Stimulated activated CD4-positive, alpha-beta T cell treated with anti-CD3 and anti-CD28 coated beads, TNF-alpha, amount 100 ng/mL, for 48 hours (primary cell): Measurements from ENCODE around the gene ARHGEF17.
"Not testable (repeated sequence)": the region's sequence is repeated elsewhere in the genome, so short reads cannot be mapped to it uniquely, and the experiment has no call there.

Experiments used
- DNase-seq, 3 donors: peaks; one replicate each; pipeline ENCODE4 v3.0.0-alpha.2; 2020; ENCODE audit warnings: low read depth in 3 of 3

The ARHGEF17 gene

DNA sequence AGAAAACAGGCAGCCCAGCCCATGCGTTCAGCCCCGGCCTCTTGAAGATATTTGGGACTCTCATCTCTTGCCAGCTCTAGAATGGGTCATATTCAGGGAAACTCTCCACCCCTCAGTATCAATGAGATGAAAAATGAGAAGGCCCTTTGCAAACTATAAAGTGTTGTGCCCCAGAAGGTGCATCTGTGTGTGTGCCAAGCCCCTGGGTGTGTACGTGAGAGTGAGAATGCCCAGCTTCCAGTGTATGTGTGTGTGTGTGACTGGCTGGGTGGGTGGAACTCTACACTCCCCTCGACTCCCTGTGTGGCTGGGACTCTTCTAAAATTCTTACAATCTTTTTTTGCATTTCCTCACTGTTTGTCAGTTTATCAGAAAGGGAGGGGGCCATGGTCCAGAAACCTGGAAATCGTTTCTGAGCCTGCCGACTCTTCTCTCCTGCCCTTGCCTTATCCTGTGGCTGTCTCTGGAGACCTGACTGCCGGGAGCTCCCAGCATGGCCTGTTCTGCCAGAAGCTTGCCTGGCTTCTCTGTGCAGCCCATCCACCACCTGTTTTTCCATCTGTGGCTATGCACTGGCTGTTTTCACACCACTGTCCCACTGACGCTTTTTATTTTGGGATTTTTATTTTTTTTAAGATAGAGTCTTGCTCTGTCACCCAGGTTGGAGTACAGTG, 34.7 kb upstream of the ARHGEF17 start:
- DNase-seq: no peak

DNA sequence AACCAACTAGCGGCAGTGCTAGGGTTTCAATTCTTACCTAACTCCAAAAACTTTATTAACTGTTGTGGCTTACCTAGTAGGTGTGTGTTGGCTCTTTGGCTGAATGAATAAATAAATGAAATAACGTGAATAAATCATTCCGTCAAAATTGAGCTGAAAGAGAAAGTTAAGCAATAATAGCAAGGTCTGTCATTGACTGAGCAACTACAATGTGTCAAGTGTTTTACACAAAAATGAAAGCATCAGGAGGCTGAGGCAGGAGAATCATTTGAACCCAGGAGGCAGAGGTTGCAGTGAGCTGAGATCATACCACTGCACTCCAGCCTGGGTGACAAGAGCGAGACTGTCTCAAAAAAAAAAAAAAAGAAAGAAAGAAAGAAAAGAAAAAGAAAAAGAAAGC, 33.9 kb upstream of the ARHGEF17 start:
- DNase-seq: not testable (repeated sequence)

DNA sequence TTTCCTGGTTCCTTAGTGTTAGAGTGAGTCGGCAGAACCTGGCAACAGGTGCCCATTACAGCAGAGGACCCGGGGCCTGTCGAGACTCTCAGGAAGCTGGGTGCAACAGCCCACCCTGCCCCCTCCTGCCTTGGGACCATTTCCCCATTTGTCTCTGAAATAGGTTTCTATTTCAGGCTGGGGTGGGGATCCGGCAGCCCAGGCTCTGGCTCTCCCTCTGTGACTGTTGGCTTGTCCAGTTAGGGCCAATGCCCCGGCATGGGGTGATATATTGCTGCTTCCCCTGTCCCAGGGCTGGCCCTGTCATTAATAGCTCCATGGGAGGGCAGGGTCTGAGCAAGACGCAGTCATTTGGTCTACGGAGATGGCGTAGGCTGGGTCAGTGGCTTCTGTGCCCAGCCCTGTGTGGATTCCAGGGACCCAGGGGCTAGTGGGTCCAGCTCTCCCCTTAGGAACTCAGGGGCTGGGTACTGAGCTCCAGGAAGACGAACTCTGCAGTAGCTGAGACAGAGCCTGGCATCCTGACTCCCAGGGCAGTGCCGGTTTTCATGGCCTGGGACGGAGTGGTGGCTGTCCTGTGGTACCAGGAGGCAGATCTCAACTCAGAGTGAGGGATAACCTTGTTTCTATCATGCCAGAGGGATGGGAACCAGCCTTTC, 33.2 kb upstream of the ARHGEF17 start:
- DNase-seq: no peak

DNA sequence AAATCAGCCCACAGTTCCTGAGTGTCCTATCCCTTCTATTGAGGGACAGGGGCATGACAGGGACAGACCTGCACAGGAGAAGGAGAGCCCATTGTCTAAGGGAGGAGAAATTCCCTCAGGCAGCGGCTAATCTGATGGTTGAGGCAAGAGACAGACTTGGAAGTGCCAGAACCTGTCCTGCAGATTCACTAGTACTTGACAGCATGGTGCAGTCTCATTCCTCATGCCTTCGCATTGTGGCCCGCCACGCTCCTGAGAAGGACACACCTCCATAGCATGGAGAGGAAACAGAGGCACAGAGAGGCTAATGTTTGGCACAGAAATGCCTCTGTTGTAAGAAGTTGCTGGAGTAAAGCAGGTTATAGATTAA, 32.7 kb upstream of the ARHGEF17 start:
- no peak for DNase-seq

DNA sequence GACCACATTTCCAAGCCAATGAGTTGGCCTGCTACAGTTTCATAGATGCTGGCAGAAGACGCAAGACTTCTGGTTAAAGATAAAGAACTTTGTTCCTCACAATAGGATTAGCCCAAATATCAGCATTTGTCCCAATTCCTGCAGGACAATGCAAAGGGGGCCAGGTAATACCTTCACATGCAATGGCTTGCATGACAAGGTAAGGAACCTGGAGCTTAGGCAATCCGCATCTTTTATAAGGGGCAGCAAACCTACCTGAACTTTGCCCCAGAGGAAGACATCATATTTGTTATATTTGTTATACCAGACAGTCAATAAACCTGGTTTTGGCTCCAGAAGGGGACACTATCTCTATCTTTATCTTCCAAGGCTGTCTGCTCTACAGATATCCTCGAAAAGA, 30.6 kb upstream of the ARHGEF17 start:
- no peak for DNase-seq

DNA sequence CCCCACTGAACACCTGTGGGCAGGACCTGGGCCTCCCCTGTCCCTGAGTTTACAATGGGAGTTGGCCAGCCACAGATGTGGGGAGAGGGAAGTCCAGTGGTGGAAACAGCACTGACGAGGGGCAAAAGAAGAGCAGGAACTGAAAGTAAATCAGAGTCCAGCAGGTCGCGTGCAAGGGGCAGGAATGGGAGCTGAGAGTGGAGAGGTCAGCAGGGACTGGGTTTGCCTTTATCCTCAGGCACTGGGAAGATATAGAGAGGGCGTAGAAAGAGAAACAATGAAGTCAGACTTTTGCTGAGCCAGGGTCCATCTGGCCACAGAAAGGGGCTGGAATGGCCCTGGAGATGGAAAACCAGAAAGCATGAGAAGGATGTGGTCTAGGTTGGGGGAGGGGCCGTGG, 27.4 kb upstream of the ARHGEF17 start:
- no peak for DNase-seq

DNA sequence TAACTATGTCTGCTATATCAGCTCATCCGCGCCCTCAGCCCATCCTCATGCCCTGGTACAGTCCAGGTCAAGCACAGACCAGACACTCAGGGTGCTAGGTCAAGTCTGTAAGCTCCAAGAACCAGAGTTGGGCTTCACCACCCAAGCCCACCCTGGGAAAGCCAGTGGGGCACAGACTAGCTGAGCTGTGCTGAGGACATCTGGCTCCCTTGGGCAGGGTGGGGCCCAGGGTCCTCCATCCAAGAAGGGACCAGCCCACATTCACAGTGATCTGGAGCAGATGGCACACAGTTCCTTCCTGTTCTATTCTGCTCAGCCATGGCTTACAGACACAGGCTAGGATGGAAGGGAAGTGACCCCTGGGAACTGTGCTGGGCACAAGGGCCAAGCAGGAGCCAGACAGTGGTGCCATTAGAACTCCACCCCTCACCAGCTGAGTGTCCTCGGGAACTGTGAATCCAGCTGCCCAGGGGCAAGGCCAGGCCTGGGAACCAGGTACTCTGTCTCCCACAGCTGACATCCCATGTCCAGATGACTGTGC, 26.8 kb upstream of the ARHGEF17 start:
- no peak for DNase-seq

DNA sequence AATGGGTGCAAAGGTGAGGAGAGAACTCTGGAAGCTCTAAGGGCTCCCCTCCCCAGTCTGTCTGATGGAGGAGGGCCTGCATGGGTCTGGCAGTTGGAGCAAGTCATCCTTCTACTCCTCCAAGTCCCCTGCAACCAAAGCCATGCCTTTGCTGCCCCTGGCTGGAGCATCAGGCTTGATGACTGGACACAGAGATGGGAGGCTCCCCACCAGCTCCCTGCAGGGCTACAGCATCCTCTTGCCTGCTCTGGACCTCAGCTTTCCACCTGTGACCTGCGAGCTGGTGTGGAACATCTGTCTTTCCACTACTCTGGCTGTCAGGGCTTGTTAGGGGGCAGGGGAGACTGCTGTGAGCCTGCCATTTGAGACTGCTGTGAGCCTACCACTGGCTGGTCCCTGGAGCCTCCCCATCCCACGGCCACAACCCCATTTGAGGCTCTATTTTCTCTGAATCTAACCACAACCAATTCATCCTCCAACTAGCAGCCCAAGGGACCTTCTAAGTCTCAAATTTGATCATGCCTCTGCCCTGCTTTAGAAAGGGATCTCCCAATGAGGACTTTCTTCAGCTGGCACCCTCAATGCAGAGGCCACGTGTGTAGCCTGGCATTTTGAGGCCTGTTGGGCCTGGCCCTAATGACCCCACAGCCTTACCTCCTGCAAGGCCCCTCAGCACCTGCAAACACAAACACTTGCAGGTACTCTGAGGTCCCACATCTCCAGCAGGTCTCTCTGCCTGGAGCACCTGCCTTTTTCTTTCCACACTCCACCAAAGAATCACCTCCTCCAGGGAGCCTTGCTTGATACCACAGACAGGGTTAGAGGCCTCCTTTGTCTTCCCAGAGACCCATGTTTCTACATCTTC, 26.0 kb upstream of the ARHGEF17 start:
- no peak for DNase-seq

DNA sequence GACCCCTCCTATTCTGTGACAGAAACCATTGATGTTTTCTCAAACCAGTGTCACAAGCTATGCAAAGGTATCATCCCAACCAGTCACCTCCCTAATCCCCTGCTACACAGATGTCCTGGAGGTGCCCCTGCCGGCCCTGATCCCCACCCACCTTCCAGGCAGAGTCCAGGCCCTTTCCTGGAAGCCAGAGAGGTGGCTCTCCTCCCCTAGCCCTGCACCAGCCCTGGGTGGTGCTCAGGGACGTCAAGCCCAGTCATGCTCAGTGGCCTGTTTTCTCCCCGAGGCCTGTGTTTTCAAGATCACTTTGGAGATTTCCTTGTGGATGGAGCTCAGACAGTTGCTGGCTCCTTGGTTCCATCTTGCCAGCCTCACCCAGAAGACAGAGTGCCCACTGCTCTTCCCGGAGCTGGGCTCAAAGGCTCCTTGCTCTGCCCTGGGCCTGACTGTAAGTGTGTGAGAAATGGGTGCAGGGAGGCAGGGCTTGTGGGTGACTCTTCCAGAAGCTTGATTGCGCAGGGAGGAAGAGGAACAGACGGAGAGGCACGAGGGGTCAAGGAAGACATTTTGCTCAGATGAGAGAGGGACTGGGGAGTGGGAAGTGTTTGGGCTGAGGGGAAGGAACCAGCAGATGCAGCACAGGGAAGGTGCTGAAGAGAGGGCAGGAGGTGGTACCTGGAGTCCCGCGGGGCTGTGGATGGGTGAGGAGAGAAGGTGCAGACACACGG, 24.6 kb upstream of the ARHGEF17 start:
- no peak for DNase-seq

DNA sequence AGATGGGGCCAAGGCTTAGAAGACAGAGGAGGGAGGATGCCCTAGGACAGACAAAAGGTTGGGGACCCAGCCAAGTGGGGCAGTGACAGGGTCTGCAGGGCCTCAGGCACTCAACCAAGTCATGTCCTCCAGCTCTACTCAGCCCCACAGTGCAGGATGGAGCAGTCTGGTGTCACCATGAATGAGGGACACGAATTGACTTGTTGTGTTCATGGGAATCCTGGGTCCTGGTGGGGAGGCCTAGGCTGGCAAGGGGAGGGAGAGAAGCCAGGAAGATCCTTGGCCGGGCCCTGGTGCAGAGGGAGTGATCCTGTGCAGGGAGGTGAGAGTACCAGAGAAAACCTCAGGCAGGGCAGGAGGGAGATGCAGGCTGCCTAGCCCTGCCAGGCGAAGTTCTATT, 24.0 kb upstream of the ARHGEF17 start:
- DNase-seq: no peak

DNA sequence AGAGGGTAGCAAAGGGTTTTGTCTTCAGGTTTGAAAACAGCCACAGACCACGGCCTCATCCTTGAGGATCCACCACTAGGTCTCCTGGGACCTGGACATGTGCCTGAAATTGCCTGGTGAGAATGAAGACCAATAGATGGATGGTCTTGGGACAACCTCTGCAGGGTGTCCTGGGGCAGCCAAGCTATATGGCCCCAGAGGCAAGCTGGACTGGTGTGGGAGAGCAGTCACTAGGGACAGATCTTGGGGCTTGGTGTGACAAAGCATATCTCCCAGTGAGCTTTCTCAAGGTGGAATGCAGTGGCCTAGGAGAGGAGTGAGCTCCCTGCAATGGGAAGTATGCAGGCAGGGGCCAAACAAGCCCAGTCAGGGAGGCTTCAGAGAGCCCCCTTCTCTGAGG, 22.4 kb upstream of the ARHGEF17 start:
- DNase-seq: no peak

DNA sequence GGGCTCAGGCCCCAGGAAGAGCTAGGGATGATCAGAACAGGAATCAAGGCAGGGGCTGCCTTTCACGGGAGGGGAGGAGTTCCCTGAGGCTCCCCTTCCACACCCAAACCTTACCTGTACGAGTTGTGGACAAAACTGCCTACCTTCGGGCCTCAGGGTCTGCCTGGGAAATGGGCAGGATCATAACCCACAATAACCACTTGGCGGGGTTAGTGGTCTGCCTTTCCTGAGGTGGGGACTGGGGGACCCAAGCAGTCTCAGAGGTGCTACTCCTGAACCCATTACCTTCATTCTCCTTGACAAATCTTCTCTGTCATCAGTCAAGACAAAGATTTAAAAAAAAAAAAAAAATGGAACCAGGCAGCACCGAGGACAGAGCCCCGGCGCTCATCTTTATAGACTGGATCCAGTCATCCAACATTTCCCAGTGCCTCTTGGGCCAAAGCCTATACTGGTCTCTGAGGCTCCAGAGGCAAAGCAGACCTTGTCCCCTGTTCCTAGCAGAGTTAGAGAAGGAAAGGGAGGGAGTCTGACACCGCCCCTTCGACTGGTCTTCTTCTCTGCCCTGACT, 21.8 kb upstream of the ARHGEF17 start:
- no peak for DNase-seq

DNA sequence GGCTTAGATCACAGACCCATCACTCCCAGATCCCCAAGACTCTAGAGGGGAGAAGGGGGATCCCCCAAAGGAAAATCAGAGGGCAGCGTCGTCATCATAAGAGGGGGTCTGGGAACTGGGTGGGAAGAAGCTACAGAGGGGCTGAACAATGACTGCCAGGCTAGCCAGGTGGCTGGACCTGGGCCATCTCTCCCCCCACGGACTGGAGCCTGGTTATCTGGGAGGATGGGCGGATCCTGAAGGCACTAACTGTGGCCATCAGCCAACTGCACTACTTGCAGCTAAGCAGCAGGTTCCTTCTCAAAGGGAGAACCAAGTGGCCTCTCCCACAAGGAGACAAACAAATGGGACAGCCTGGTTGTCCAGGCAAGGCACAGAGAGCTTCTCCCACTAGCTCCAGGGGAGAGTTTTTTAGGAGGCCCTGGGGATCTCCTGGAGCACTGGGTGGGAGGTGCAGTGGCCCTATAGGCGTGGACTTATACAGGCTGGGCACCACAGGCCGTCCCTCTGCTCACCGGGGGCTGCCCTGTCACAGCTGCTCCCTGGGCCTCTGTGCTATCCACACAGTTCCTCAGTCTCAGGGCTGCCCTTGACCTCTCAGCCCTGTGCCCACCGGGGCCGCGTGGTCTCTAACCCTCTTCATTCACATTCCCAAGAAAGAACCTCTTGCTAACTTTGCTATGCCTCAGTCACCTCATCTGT, 20.5 kb upstream of the ARHGEF17 start:
- DNase-seq: no peak

DNA sequence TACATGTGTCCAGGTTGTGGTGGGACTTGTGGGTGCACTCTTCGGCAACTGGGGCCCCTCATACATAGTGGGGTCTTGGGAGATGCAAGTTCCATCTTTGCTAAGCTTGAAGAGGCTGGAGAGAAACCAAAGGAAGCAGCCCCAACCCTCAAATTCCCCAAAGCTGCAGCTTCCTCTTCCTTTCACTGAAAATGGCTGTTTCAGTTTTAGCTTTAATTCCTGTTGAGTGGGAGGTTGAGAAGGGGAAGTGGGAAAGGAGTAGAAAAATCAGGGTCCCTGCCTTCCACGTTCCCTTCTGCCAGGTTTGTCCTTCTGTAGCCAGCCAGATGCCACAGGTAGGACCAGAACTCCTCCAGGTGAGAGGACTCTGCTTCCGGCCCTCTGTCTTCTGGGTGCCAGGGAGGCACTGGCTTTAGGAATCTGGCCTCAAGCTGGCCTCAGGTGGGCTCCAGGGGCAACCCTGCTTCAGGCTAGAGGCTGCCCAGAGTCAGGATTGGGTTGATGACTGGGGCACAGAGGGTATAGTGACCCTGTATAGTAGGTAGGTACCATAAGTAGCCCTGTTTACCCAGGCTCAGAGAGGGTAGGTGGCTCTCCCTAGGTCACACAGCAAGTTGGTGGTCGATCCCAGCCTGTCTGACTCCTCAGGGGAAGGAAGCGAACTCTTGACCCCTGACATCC, 19.7 kb upstream of the ARHGEF17 start:
- DNase-seq: no peak

DNA sequence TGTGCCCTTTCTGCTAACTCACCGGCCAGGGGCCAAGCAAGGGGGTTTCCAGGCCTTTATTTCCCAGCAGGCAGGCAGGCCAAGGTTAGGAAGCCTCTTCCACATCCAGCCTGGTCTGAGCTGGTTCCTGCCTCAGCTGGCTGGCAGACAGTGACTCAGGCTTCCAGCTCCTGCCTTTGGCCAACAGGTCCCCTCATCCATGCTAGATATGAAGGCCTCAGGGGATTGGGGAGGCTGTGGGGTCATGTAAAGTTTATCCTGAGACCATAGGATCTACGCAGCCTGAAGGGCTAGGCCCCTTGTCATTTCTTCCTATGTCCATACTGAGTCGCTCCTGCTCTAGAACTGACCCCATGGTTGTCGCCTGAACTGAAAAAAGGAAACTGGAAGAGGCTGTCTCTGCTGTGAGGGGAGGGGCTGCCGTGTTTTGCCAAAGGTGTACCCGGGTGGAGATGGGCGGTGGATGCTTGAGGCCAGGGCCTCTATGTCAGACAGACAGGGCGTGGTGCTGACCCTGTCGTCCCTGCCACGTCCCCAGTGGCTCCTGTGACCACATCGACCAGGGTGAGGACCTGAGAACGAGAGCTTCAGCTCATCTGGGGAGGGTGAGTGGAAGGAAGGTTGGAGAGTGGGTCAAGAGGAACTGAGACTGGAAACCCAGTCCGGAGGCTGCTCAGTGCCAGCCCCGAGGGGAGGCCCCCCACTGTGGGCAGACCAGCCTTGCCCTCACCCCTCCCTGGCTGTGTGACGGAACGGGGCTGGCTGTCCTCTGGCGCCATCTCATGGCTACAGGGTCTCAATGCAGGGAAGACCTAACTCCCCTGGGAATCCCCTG, 19.0 kb upstream of the ARHGEF17 start:
- peak in 2 of 3 donors; percentile 14 to 52 for DNase-seq

DNA sequence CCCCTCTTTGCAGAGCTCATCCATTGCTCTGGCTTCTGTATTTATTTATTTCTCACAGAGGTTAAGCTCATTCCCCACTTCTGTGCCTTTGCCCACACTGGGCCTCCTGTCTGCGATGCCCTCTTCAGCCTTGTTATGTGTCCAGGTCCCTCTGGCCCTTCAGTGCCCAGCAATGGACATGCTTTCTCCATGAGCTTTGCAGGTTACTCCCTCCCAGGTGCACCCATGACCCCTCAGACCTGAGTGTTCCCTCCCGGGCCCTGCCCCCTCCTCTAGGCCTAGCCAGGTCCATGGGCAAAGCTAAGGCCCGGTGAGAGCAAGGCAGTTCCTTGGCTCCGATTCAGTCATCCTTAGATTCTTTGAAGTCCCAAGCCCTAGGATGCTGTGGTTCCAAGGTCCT, 17.5 kb upstream of the ARHGEF17 start:
- DNase-seq: no peak

DNA sequence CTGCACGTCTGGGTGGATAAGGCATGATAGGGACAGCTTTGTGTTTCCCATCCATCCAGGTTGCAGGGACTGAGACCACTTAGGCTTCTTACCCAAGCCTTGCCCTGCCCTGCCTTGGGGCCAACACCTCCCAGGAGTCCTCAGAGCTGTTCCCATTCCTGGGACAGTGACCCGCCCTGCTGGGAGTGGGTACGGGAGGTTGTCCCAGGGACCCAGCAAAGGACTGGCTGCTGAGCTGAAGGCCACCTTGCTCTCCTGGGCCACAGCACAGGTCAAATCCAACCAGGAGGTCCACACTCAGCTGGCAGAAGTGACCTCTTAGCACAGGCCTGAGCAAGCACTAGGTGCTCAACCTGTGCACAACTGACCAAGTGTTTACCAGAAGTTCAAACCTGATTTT, 16.9 kb upstream of the ARHGEF17 start:
- no peak for DNase-seq

DNA sequence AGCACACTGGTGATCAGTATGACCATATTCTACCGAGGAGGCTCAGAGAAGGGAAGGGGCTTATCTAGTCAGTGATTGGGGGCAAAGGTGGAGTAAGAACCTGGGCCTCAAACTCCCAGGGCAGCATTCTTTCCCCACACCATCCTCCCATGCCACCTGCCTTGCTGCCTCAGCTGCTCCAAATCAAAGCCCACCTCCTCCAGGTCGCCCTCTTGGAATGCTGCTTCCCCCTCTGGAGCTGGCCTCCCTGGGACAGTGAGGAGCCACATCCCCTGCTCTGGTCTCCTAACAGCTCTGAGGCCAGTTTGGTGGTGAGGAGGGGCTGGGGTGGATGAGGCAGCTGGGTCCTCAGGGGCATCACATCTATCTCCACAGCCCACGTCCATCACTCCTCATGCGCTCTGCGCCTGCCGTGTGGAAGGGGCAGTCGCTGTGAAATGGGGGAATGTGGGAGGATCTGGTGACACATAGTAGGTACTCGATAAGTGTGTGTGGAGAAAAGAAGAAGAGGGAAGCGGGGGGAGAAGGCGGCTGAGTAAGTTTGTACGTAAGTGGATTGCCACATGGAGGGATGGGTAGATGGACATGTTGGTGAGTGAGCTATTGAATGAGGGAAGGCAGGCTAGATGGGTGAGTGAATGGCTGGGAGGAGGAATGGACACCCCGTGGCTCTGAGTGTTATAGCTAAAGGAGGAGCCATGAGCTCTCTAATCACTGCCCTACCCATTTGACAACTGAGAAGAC, 16.1 kb upstream of the ARHGEF17 start:
- no peak for DNase-seq

DNA sequence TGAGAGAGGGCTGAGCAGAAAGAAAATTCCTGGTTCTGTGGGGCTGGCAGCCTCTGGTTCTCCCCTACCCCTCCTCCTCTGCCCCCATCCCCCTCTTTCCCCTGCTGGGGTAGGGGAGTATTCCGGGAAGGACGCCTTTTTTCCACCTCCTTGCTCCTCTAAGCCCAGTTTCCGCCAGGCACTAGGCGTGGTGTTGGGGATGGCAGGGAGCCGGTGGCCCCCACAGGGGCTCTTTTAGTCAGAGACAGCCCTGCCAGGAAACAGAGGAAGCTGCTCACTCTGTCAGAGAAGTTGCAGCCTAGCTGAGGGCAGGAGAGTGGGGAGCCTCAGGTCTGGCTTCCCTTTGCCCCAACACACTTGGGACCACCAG, 15.6 kb upstream of the ARHGEF17 start:
- DNase-seq: no peak
